NCI-H1930 (cell line): ENCODE results near the gene USP5.
"Not testable (repeated sequence)": the region's sequence is repeated elsewhere in the genome, so short reads cannot be mapped to it uniquely, and the experiment has no call there.

ENCODE experiments used
- DNase-seq, 2 experiments: peaks; one replicate each; lab custom pipeline; 2025; lab: John Stamatoyannopoulos, UW

The USP5 gene

GRCh38 chr12:6888360-6888759, 36.4 kb downstream of the USP5 start:
- DNase-seq = no peak

- DNase-seq = not testable (repeated sequence)
Measured at GRCh38 chr12:6888794-6889193, 36.8 kb downstream of the USP5 start.

GRCh38 chr12:6889775-6890573, 38.0 kb downstream of the USP5 start:
- DNase-seq = not testable (repeated sequence)

GRCh38 chr12:6890789-6891645, 39.1 kb downstream of the USP5 start:
- DNase-seq = peak; percentile 96 to 99

- DNase-seq = no peak
Measured at GRCh38 chr12:6891646-6892001, 39.7 kb downstream of the USP5 start.

- DNase-seq = not testable (repeated sequence)
Measured at GRCh38 chr12:6892683-6893082, 40.7 kb downstream of the USP5 start.

- no peak for DNase-seq
Measured at GRCh38 chr12:6894321-6894720, 42.4 kb downstream of the USP5 start.

- DNase-seq = no peak
Measured at GRCh38 chr12:6896846-6897435, 45.0 kb downstream of the USP5 start.

- DNase-seq = no peak
Measured at GRCh38 chr12:6899427-6899826, 47.5 kb downstream of the USP5 start.

GRCh38 chr12:6899837-6900519, 48.0 kb downstream of the USP5 start:
- DNase-seq = no peak

- no peak for DNase-seq
Measured at GRCh38 chr12:6902448-6902847, 50.5 kb downstream of the USP5 start.

- DNase-seq = no peak
Measured at GRCh38 chr12:6903722-6904121, 51.8 kb downstream of the USP5 start.

GRCh38 chr12:6904280-6905276, 52.6 kb downstream of the USP5 start, which contains the start of gene LRRC23:
LRRC23 (plus strand) TSS chr12:6904822; CDS start chr12:6905634, 812 bp downstream.
- peak; percentile 98 to 99 for DNase-seq

- no peak for DNase-seq
Measured at GRCh38 chr12:6905414-6906040, 53.6 kb downstream of the USP5 start.

GRCh38 chr12:6908141-6908540, 56.2 kb downstream of the USP5 start:
- not testable (repeated sequence) for DNase-seq

GRCh38 chr12:6909421-6910145, 57.6 kb downstream of the USP5 start:
- no peak for DNase-seq

GRCh38 chr12:6912164-6912935, 60.4 kb downstream of the USP5 start:
- DNase-seq = no peak

GRCh38 chr12:6914246-6914946, 62.4 kb downstream of the USP5 start, which contains the start of gene ENO2:
ENO2 (plus strand) TSS chr12:6914580; CDS start chr12:6915833, 1,253 bp downstream.
- peak; percentile 49 to 69 for DNase-seq
